ENCODE results near the gene PLOD3. TPM values are rescaled to one million over a fixed set of nuclear protein-coding genes. Genes with fewer than 3 reads are reported as not detected.

Gene PLOD3
- total RNA-seq, 2 donors from 2014 or later, result 53.9 to 65.5 TPM

- H3K27me3 Mint-ChIP-seq (ENCODE audit: insufficient read depth), result peaks cover 37% of the 10 kb centered on the region
Observed at GRCh38 chr7:101202603-101202918, 14.8 kb downstream of the PLOD3 start.

GRCh38 chr7:101201695-101202602 lies 15.4 kb downstream of the PLOD3 start:
- 77 to 82% methylated on average over 52 to 75 of the region's 75 CpGs for WGBS, 2 experiments (ENCODE audit: insufficient coverage in 1 of 2, insufficient read length in 1 of 2)
- no peaks in the 10 kb centered on the region for H3K27me3 ChIP-seq (ENCODE audit: control insufficient read depth, insufficient read depth, low read length, poor library complexity, severe bottlenecking)
- no peak overlapping the region for H3K27ac ChIP-seq (ENCODE audit: low read depth, low read length)
- Mint-ChIP-seq H3K36me3 (ENCODE audit: low read depth) (peaks cover 10% of the 10 kb centered on the region), H3K4me3 (peak overlapping the region; percentile 46), H3K4me1 (peaks cover 7% of the 10 kb centered on the region), H3K27ac (no peak overlapping the region), H3K9me3 (no peaks in the 10 kb centered on the region), H3K27me3 (ENCODE audit: insufficient read depth) (peaks cover 37% of the 10 kb centered on the region)
- H3K36me3 ChIP-seq (ENCODE audit: control insufficient read depth, insufficient read depth, low read length), result no peaks in the 10 kb centered on the region
- H3K4me1 ChIP-seq (ENCODE audit: control insufficient read depth, insufficient read depth, low read length), result peaks cover 5% of the 10 kb centered on the region
- peak; percentile 78 for DNase-seq
- TF ChIP-seq CTCF (conservative IDR thresholded peaks at IDR 0.05), result no peak
- H3K4me3 ChIP-seq (ENCODE audit: low read length), result no peak overlapping the region
- no peak overlapping the region for H3K9ac ChIP-seq (ENCODE audit: extremely low read depth, low read length, poor library complexity, severe bottlenecking)
- no peaks in the 10 kb centered on the region for H3K9me3 ChIP-seq (ENCODE audit: control insufficient read depth, low read length)

More at GRCh38 chr7:101202603-101202918, 14.8 kb downstream of the PLOD3 start:
- peaks cover 10% of the 10 kb centered on the region for H3K36me3 Mint-ChIP-seq (ENCODE audit: low read depth)
- no peaks in the 10 kb centered on the region for H3K27me3 ChIP-seq (ENCODE audit: control insufficient read depth, insufficient read depth, low read length, poor library complexity, severe bottlenecking)
- no peaks in the 10 kb centered on the region for H3K36me3 ChIP-seq (ENCODE audit: control insufficient read depth, insufficient read depth, low read length)
- no peak overlapping the region for H3K27ac ChIP-seq (ENCODE audit: low read depth, low read length)
- H3K4me1 Mint-ChIP-seq, result peaks cover 7% of the 10 kb centered on the region
- H3K9me3 ChIP-seq (ENCODE audit: control insufficient read depth, low read length), result no peaks in the 10 kb centered on the region
- H3K4me3 Mint-ChIP-seq, result peak overlapping the region; percentile 46
- H3K4me3 ChIP-seq (ENCODE audit: low read length), result no peak overlapping the region
- no peaks in the 10 kb centered on the region for H3K9me3 Mint-ChIP-seq
- no peak for TF ChIP-seq CTCF (conservative IDR thresholded peaks at IDR 0.05)
- 86 to 92% methylated on average over 5 of the region's 5 CpGs for WGBS, 2 experiments (ENCODE audit: insufficient coverage in 1 of 2, insufficient read length in 1 of 2)
- DNase-seq, result no peak
- H3K9ac ChIP-seq (ENCODE audit: extremely low read depth, low read length, poor library complexity, severe bottlenecking), result no peak overlapping the region
- no peak overlapping the region for H3K27ac Mint-ChIP-seq
- H3K4me1 ChIP-seq (ENCODE audit: control insufficient read depth, insufficient read depth, low read length), result peaks cover 5% of the 10 kb centered on the region

DNA sequence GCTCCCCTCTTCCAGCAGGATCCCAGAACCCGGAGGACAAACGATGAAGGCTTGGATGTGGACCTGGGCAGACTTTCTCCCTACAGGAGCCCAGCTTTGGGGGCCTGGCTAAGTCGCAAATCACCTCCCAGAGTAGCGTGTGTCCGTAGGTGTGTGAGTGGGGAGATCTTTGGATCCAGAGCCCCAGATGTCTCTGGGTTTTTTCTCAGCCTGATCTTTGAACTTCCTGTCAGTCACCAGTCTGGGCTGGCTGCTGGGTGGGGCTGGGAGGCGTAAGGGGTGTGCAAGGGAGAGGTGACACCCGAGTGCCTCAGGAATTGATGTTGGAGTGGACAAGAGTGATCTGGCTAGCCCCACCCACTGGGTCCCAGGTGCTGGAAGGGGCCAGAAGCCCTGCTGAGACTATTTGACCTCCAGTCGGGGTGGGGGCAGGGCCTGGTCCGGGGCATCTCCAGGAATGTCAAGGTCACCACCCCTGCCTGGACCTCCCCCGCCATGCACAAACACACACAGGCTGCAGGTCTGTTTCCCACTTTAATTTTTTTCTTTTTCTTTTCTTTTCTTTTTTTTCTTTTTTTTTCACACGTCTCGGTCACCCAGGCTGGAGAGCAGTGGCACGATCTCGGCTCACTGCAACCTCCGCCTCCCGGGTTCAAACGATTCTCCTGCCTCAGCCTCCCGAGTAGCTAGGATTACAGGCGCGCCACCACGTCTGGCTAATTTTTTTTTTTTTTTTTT lies 16.4 kb downstream of the PLOD3 start, which contains the start of gene MOGAT3:
TSS of gene MOGAT3 (minus strand) at position 175 of the 738 bp plus-strand sequence. CDS start 182 bp downstream, outside the sequence.
- Mint-ChIP-seq H3K27ac (no peak within 1 kb of the TSS), H3K36me3 (ENCODE audit: low read depth) (peaks cover 4% of the 10 kb centered on the region), H3K4me3 (peak within 1 kb of the TSS; percentile 46), H3K4me1 (peaks cover 7% of the 10 kb centered on the region), H3K9me3 (no peaks in the 10 kb centered on the region), H3K27me3 (ENCODE audit: insufficient read depth) (peaks cover 37% of the 10 kb centered on the region)
- Histone ChIP-seq H3K36me3 (ENCODE audit: control insufficient read depth, insufficient read depth, low read length) (no peaks in the 10 kb centered on the region), H3K27ac (ENCODE audit: low read depth, low read length) (no peak within 1 kb of the TSS), H3K4me3 (ENCODE audit: low read length) (no peak within 1 kb of the TSS), H3K27me3 (ENCODE audit: control insufficient read depth, insufficient read depth, low read length, poor library complexity, severe bottlenecking) (no peaks in the 10 kb centered on the region), H3K4me1 (ENCODE audit: control insufficient read depth, insufficient read depth, low read length) (peaks cover 5% of the 10 kb centered on the region), H3K9me3 (ENCODE audit: control insufficient read depth, low read length) (no peaks in the 10 kb centered on the region), H3K9ac (ENCODE audit: extremely low read depth, low read length, poor library complexity, severe bottlenecking) (no peak within 1 kb of the TSS)
- DNase-seq, result peak; percentile 68
- WGBS, 2 experiments (ENCODE audit: insufficient coverage in 1 of 2, insufficient read length in 1 of 2), result 50 to 74% methylated on average over 2 to 21 of the region's 21 CpGs
- no peak for TF ChIP-seq CTCF (conservative IDR thresholded peaks at IDR 0.05)
